SKM-1 treated with dmso at 0.1 percent for 144 hours (cell line): ENCODE results near the gene PLTP.
A peak's percentile ranks its signal among the peaks of the same experiment; 100 is the strongest.
"Not testable (repeated sequence)": the region's sequence is repeated elsewhere in the genome, so short reads cannot be mapped to it uniquely, and the experiment has no call there.

Experiments
- DNase-seq: peaks from one replicate; lab custom pipeline; 2025; ENCODE audit not compliant: unreplicated experiment; lab: John Stamatoyannopoulos, UW

The PLTP gene

GRCh38 chr20:45880988-45881788, 30.8 kb downstream of the PLTP start, which contains the start of gene ZSWIM1:
Gene ZSWIM1, plus strand, starts transcription at chr20:45881227. Its CDS starts 1,366 bp downstream, at chr20:45882593.
- peak; percentile 96 for DNase-seq

DNA sequence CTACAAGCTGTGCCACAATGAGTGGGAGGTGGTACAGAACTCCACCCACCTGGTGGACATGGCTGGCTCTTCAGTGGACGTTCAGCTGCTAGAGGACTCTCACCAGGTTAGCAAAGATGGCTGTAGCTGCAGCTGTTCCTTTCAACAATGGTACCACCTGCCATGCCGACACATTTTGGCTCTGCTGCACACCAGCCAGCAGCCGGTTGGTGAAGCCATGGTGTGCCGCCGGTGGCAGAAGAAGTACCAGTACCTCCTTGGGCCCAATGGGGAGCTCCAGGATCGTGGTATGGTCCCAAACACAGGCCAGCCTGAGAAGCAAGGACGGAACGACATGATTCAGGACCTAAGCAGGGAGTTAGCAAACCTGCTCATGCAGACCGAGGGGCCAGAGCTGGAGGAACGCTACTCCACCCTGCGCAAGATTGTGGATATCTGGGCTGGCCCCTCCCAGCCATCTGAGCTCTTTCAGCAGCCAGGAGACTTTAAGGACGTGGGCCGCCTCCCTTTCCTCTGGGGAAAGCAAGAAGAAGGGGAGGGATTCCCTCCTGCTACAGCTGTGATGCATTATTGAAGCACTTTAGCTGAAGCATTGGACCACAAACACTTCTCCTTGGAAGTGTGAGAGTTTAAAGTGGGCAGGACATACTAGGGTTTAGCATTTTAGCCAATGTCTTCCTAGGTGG, 33.7 kb downstream of the PLTP start:
- no peak for DNase-seq

DNA sequence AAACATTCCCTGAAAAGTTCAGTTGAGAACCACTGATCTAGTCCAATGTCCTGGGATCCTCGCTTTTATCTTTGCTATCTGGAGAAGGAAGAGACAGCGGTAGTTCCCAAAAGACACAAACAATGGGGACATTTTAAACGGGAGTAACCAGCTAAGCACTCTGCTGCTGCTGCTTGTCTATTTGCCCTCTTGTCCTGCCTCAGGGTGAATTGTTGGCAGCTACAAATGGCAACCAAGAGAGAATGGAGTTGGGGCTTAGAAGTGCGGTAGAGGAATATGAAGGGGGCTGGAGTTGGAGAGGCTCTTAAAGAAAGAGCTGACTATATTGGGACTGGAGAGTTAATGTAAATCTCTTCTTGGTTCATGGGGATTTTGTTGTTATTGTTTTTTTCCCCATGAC, 37.4 kb downstream of the PLTP start:
- DNase-seq, result no peak

DNA sequence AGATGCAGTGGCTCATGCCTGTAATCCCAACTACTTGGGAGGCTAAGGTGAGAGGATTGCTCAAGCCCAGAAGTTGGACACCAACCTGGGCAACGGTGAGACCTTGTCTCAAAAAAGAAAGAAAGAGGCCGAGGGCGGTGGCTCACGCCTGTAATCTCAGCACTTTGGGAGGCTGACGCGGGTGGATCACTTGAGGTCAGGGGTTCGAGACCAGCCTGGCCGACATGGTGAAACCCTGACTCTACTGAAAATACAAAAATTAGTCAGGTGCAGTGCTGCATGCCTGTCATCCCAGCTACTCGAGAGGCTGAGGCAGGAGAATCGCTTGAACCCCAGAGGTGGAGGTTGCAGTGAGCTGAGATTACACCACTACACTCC, 37.9 kb downstream of the PLTP start:
- DNase-seq, result not testable (repeated sequence)

DNA sequence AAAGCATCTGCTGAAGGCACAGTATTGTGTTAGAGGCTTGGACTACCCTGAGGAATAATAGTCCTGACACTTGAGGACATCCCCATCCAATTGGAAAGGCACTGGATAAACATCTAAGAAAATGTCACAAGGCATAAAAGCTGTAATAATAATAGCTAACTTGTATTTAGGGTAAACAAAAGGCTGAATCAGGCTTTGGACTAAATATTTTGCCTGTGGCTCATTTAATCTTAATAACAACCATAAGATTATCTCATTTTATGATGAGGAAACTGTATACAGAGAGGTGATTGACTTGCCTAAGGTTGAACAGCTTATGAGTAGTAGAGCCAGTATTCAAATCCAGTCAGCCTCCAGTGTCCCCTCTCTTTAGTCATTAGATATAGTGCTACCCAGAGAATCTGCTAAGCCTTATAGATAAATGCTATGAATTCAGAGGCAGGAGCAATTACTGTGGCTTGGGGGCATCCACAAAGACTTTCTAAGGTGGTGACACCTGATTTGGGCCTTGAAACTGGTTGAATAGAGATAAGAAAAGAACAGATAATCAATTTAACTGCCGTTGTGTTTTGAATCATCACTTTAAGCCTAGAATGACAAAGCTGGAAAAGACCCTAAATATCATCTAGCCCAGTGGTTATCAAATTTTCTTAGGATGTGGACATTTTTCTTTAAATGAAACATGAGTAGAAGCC, 38.4 kb downstream of the PLTP start:
- no peak for DNase-seq

DNA sequence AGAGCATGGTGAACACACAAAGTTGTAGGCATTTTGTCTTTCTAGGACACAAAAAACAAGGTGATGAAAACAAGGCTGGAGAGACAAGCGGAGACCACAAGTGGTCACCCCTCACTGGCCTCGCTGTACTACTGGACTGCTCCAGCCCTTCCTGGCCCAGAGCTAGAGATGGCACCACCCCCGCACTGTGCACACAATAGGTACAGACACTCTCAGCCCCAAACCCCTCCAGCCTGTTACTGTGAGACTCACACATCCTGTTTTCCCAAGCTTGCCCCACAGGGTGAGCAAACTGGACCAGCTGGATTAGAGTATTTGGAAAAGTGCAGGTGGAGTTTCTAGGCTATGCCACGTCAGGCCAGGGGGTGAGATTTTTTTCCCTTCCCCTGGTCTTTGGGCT, 39.3 kb downstream of the PLTP start:
- DNase-seq, result no peak

GRCh38 chr20:45867819-45868176, 44.2 kb downstream of the PLTP start:
- DNase-seq, result no peak

DNA sequence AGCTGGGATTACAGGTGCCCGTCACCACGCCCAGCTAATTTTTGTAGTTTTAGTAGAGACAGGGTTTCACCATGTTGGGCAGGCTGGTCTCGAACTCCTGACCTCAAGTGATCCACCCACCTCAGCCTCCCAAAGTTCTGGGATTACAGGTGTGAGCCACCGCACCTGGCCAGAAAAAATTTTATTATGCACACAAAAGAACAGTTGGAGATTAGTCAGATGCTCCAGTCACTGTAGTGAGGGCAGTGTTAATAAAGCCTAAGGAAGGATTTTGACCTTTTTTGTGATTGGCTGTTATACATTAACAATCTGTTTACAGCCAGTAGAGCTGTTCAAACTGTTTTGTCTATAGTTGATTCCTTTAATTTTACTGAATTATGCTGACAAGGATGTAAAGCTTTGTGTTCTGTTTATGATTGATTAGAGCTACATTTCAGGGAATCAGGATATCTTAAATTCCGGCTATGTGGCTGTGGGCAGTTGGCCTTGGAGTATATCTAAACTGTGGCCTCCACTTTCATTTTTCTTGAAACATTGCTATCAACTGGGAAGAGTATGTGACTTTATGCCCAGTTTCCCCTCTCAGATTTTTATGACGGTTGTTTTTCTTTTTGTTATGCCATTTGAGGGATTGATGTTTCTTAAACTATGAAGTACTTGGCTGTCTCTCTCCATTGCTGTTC, 44.7 kb downstream of the PLTP start:
- no peak for DNase-seq

GRCh38 chr20:45866454-45866853, 45.5 kb downstream of the PLTP start:
- no peak for DNase-seq

DNA sequence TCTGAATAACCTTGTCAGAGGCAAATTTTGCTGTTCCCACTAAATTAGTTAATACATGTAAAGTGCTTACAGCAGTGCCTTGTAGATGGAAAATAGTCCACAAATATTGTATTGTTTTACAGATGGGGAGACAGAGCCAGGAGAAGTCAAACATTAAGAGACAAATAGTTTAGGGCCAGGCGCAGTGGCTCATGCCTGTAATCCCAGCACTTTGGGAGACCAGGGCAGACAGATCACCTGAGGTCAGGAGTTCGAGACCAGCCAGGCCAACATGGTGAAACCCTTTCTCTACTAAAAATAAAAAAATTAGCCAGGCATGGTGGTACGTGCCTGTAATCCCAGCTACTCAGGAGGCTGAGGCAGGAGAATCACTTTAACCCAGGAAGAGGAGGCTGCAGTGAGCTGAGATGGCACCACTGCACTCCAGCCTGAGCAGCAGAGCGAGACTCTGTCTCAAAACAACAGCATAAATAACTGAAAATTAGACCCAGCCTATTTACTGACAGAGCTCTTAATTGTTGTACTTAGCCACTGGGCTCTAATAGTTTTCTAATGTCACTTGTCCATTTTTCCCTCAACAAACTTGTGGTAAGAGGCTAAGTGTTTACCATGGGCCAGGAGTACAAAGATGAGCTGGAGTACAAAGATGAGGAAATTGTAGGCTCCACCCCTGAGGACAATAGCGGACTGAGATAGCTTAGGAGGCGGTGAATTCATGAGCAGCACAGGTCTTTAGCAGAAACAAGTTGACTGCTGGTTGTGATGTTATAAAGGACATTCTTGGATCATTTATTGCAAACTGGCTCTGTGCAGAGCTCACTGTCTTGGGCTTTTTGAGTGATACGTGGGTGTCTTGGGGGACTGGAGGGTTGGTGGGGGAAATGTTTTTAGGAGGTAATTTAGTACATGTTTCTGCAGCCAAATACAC, 48.1 kb downstream of the PLTP start:
- no peak for DNase-seq

- DNase-seq, result no peak
These were observed 50.5 kb downstream of the PLTP start for GRCh38 chr20:45861221-45862075.

DNA sequence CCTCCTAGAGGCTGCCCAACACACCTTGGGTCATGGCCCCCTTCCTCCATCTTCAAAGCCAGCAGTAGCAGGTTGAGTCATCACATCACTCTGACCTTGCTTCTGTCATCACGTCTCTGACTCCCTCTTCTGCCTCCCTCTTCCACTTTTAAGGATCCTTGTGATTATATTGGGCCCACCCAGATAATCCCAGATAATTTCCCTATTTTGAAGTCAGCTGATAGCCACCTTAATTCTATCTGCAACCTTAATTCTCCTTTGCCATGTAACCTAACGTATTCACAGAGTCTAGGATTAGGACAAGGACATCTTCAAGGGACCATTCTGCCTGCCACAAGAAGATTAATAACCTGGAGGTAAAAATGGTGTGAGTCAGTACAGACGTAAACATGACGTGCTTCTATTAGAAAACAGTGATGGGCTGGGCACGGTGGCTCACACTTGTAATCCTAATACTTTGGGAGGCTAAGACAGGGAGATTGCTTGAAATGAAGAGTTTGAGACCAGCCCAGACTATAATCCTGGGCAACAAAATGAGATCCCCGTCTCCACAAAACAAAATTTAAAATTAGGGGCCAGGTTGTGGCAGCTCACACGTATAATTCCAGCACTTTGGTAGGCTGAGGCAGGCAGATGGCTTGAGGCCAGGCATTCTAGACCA, 51.3 kb downstream of the PLTP start:
- DNase-seq, result no peak

DNA sequence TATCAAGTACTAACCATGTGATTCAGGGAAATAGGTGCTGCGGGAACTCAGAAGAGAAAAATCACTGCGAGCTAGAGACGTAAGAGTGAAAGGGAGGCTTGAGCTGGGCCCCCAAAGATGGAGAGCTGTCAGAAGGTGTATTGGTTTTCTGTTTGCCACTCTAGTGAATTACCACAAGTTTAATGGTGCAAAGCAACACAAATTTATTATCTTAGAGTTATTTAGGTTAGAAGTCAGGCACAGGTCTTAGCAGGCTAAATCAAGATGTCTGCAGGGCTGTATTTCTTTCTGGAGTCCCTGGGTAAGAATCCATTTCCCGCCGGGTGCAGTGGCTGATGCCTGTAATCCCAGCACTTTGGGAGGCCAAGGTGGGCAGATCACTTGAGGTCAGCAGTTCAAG, 52.0 kb downstream of the PLTP start:
- DNase-seq, result no peak

- DNase-seq, result no peak
These were observed 54.1 kb downstream of the PLTP start for GRCh38 chr20:45857882-45858216.

DNA sequence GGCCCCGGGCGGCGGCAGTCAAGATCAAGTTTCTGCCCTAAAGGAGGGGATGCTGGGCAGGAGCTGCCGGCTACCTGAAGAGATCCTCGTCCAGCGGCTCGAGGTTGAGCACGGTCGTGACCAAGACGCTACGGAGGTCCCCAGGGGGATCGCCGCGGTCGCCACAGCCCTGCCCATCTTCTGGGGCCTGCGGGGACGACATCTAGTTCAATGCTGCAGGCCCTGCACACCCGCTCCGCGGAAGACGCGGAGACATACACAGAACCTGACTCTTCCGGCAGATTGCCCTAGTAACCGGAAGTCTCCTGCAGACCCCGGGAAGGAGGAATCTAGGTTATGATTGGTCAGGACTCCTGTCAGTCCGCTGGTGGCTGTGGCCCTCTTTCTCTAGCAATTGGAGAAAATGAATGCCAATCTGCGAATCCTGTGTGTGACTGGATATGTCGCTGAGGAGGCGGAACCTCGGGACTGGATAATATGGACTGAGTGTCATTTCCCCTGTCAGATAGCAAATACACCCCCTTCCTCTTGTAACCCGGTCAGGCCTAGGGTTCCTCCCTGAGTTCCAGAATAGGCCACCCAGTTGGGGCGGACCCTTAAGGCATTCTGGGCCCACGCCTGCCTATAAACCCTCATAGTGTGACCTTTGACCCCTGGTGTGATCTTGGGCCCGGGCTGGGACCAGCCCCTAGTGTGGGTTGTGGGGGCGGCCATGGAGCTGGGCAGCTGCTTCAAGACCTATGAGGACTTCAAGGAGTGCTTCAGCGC, 54.7 kb downstream of the PLTP start, which contains the start of the genes ACOT8 and ZSWIM3:
TSS of gene ACOT8 (minus strand) at position 279 of the 768 bp plus-strand sequence. CDS start at position 202, 77 bp downstream.
TSS of gene ZSWIM3 (plus strand) at position 501 of the 768 bp plus-strand sequence. CDS start at position 713, 212 bp downstream.
- DNase-seq, result peak; percentile 98

DNA sequence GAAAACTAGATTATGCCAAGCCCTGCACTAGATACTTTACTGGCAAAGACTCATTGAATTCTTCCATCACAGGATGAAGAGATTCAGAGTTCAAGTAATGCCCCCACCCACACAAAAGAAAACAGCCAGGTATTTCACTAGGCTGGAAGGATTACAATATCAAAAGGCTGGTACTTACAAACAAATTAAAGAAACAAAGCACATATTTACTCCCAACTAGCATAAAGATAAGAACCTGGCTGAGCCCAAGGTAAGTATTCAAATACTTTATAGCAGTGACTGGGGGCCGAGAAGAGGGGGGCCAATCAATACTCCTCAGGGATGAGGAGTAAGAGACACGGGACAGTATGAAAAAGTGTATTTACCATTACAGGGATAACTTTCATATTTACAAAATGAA, 58.5 kb downstream of the PLTP start:
- DNase-seq, result no peak

DNA sequence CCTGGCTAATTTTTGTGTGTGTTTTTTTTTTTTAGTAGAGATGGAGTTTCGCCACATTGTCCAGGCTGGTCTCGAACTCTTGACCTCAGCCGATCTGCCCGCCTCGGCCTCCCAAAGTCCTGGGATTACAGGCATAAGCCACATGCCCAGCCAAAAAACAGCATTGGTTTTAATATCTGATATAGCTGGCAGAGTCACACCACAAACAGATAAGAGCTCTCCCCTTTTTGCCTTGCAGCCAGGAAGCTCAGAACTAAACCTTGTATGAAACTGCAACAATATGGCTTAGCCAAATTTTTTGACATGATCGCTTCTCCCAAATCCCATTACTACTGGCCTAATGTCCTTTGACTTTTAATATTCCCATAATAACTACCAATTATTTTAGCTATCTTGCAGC, 59.6 kb downstream of the PLTP start:
- no peak for DNase-seq

DNA sequence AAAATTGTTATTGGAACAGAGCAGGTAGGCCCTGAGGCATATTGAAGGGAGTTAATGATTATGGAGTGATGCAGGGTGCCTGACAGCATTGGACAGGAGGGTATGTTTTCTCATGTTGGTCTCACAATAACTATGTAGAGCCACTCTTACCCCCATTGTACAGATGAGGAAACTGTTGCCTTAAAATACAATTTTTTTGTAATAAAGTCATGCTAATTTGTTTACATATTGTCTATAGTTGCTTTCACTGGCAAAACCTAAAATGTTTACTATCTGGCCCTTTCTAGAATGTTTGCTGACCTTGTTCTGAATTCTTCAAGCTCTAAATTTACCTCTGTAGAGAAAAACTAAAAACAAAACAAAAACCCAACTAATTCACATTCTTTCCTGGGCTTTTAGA, 60.5 kb downstream of the PLTP start:
- DNase-seq, result no peak
